GM13977 (cell line): Measurements from ENCODE around the gene HPSE2.

Experiments used
- DNase-seq: peaks from one replicate; pipeline ENCODE4 v3.0.0; 2012; ENCODE audit warnings: low spot score
- CTCF ChIP-seq: IDR thresholded peaks from 2 replicates; pipeline ENCODE4 v1.5.1; 2012; ENCODE audit warnings: mild to moderate bottlenecking, control low read depth; ENCODE audit not compliant: insufficient read depth; ENCODE audit errors: extremely low read depth, missing control alignments
- in situ Hi-C: fragments of 300-500 bp; cut with MboI; formaldehyde crosslinking; loops from one replicate; pipeline ENCODE4 v1.12.0; 2022; ENCODE audit warnings: low sequenced_read_pairs, low pct_unique_long_range_greater_than_20kb, mixed read lengths, inconsistent platforms; ENCODE audit not compliant: unreplicated experiment

HPSE2 gene

GRCh38 chr10:98457721-98458120 is 777.9 kb downstream of the HPSE2 start:
- no peak for DNase-seq
- no peak for TF ChIP-seq CTCF
- in situ Hi-C loops = no loop called here

- TF ChIP-seq CTCF = no peak
- in situ Hi-C loops = no loop called here
- DNase-seq = no peak
Observed at GRCh38 chr10:98456686-98457482, 778.8 kb downstream of the HPSE2 start.

- no peak for DNase-seq
- in situ Hi-C loops = no loop called here
- TF ChIP-seq CTCF = no peak
Observed at GRCh38 chr10:98456043-98456570, 779.5 kb downstream of the HPSE2 start.

GRCh38 chr10:98453729-98454128 is 781.9 kb downstream of the HPSE2 start:
- no peak for DNase-seq
- no peak for TF ChIP-seq CTCF
- in situ Hi-C loops = no loop called here

- in situ Hi-C loops = no loop called here
- no peak for DNase-seq
- TF ChIP-seq CTCF = no peak
Observed at GRCh38 chr10:98450618-98451017, 785.0 kb downstream of the HPSE2 start.

GRCh38 chr10:98449287-98449686 is 786.4 kb downstream of the HPSE2 start:
- in situ Hi-C loops = no loop called here
- no peak for DNase-seq
- no peak for TF ChIP-seq CTCF
